ENCODE measurements around the gene DNAJC22. TPM values are rescaled to one million over a fixed set of nuclear protein-coding genes. Genes with fewer than 3 reads are reported as not detected.

Gene DNAJC22
- total and polyA plus RNA-seq, 2 donors = 0.03 to 1.0 TPM

GRCh38 chr12:49335118-49335954, 11.4 kb upstream of the DNAJC22 start:
- no peaks in the 10 kb centered on the region for H3K4me1 ChIP-seq (ENCODE audit: insufficient read depth)
- H3K27ac ChIP-seq (ENCODE audit: low read depth) = no peak overlapping the region
- WGBS = 60% methylated on average over 16 of the region's 16 CpGs
- H3K4me3 ChIP-seq (ENCODE audit: low read depth, low read length) = no peak overlapping the region
- H3K36me3 ChIP-seq (ENCODE audit: insufficient read depth) = no peaks in the 10 kb centered on the region
- DNase-seq (ENCODE audit: extremely low spot score) = no peak

GRCh38 chr12:49335955-49336644, 10.6 kb upstream of the DNAJC22 start:
- Histone ChIP-seq H3K27ac (ENCODE audit: low read depth) (no peak overlapping the region), H3K4me1 (ENCODE audit: insufficient read depth) (no peaks in the 10 kb centered on the region), H3K4me3 (ENCODE audit: low read depth, low read length) (no peak overlapping the region), H3K36me3 (ENCODE audit: insufficient read depth) (no peaks in the 10 kb centered on the region)
- DNase-seq (ENCODE audit: extremely low spot score) = no peak
- WGBS = 8% methylated on average over 72 of the region's 72 CpGs

- DNase-seq (ENCODE audit: extremely low spot score) = no peak
- Histone ChIP-seq H3K4me3 (ENCODE audit: low read depth, low read length) (peak within 1 kb of the TSS; percentile 7), H3K4me1 (ENCODE audit: insufficient read depth) (no peaks in the 10 kb centered on the region), H3K27ac (ENCODE audit: low read depth) (no peak within 1 kb of the TSS), H3K36me3 (ENCODE audit: insufficient read depth) (no peaks in the 10 kb centered on the region)
- WGBS = 1% methylated on average over 65 of the region's 65 CpGs
These were observed 9.8 kb upstream of the DNAJC22 start, which contains the start of gene C1QL4 for GRCh38 chr12:49336645-49337584. Gene C1QL4 (minus strand): TSS chr12:49337188. CDS start chr12:49336477, 711 bp downstream.

- H3K27ac ChIP-seq (ENCODE audit: low read depth) = no peak overlapping the region
- no peaks in the 10 kb centered on the region for H3K36me3 ChIP-seq (ENCODE audit: insufficient read depth)
- no peak overlapping the region for H3K4me3 ChIP-seq (ENCODE audit: low read depth, low read length)
- DNase-seq (ENCODE audit: extremely low spot score) = no peak
- H3K4me1 ChIP-seq (ENCODE audit: insufficient read depth) = no peaks in the 10 kb centered on the region
- WGBS = 67% methylated on average over 6 of the region's 6 CpGs
These were observed 7.7 kb upstream of the DNAJC22 start for GRCh38 chr12:49338830-49339463.

- 58% methylated on average over 5 of the region's 5 CpGs for WGBS
- DNase-seq (ENCODE audit: extremely low spot score) = no peak
- H3K4me1 ChIP-seq (ENCODE audit: insufficient read depth) = no peaks in the 10 kb centered on the region
- no peak overlapping the region for H3K27ac ChIP-seq (ENCODE audit: low read depth)
- H3K36me3 ChIP-seq (ENCODE audit: insufficient read depth) = no peaks in the 10 kb centered on the region
- no peak overlapping the region for H3K4me3 ChIP-seq (ENCODE audit: low read depth, low read length)
These were observed 7.2 kb upstream of the DNAJC22 start for GRCh38 chr12:49339464-49339861.

- no peaks in the 10 kb centered on the region for H3K36me3 ChIP-seq (ENCODE audit: insufficient read depth)
- peaks cover 2% of the 10 kb centered on the region for H3K4me1 ChIP-seq (ENCODE audit: insufficient read depth)
- no peak overlapping the region for H3K4me3 ChIP-seq (ENCODE audit: low read depth, low read length)
- DNase-seq (ENCODE audit: extremely low spot score) = no peak
- H3K27ac ChIP-seq (ENCODE audit: low read depth) = no peak overlapping the region
- 67% methylated on average over 6 of the region's 6 CpGs for WGBS
These were observed 6.4 kb upstream of the DNAJC22 start for GRCh38 chr12:49340095-49340870.

- Histone ChIP-seq H3K36me3 (ENCODE audit: insufficient read depth) (no peaks in the 10 kb centered on the region), H3K4me1 (ENCODE audit: insufficient read depth) (peaks cover 6% of the 10 kb centered on the region), H3K4me3 (ENCODE audit: low read depth, low read length) (no peak overlapping the region), H3K27ac (ENCODE audit: low read depth) (no peak overlapping the region)
- WGBS = 46% methylated on average over 14 of the region's 14 CpGs
- no peak for DNase-seq (ENCODE audit: extremely low spot score)
These were observed 5.5 kb upstream of the DNAJC22 start for GRCh38 chr12:49340971-49341776.

GRCh38 chr12:49341777-49342065, 5.0 kb upstream of the DNAJC22 start:
- no peak for DNase-seq (ENCODE audit: extremely low spot score)
- WGBS = 16% methylated on average over 21 of the region's 21 CpGs
- no peak overlapping the region for H3K27ac ChIP-seq (ENCODE audit: low read depth)
- peaks cover 6% of the 10 kb centered on the region for H3K4me1 ChIP-seq (ENCODE audit: insufficient read depth)
- H3K4me3 ChIP-seq (ENCODE audit: low read depth, low read length) = no peak overlapping the region
- H3K36me3 ChIP-seq (ENCODE audit: insufficient read depth) = no peaks in the 10 kb centered on the region

- no peak for DNase-seq (ENCODE audit: extremely low spot score)
- no peak overlapping the region for H3K27ac ChIP-seq (ENCODE audit: low read depth)
These were observed 4.4 kb upstream of the DNAJC22 start for GRCh38 chr12:49342066-49342913.

GRCh38 chr12:49342914-49343731, 3.6 kb upstream of the DNAJC22 start:
- WGBS = 7% methylated on average over 33 of the region's 33 CpGs
- peak overlapping the region; percentile 38 for H3K4me3 ChIP-seq (ENCODE audit: low read depth, low read length)
- H3K4me1 ChIP-seq (ENCODE audit: insufficient read depth) = peaks cover 6% of the 10 kb centered on the region
- no peak overlapping the region for H3K27ac ChIP-seq (ENCODE audit: low read depth)
- no peaks in the 10 kb centered on the region for H3K36me3 ChIP-seq (ENCODE audit: insufficient read depth)
- DNase-seq (ENCODE audit: extremely low spot score) = no peak

More at GRCh38 chr12:49342066-49342913, 4.4 kb upstream of the DNAJC22 start:
- peaks cover 6% of the 10 kb centered on the region for H3K4me1 ChIP-seq (ENCODE audit: insufficient read depth)
- WGBS = under 1% methylated on average over 58 of the region's 58 CpGs
- H3K4me3 ChIP-seq (ENCODE audit: low read depth, low read length) = peak overlapping the region; percentile 38
- H3K36me3 ChIP-seq (ENCODE audit: insufficient read depth) = no peaks in the 10 kb centered on the region

Measured in urinary bladder (tissue), 4 donors.